CMK (cell line): ENCODE results near the gene TULP3.

Experiments
- DNase-seq: peaks from one replicate; pipeline ENCODE4 v3.0.0-alpha.2; 2010; ENCODE audit warnings: low read depth

Gene TULP3

DNA sequence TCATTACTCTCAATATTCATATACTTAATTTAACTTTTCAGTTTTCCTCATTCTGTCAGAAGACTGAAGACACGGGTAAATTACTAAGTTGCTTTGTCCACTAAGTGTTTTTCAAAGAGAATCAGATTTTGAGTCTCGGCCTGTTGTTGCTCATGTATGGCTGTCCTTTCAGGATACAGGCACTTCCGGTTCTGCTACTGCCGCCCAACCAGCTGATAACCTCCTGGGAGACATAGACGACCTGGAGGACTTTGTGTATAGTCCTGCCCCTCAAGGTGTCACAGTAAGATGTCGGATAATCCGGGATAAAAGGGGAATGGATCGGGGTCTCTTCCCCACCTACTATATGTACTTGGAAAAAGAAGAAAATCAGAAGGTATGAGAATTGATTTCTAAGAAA, 40.2 kb downstream of the TULP3 start:
- no peak for DNase-seq

DNA sequence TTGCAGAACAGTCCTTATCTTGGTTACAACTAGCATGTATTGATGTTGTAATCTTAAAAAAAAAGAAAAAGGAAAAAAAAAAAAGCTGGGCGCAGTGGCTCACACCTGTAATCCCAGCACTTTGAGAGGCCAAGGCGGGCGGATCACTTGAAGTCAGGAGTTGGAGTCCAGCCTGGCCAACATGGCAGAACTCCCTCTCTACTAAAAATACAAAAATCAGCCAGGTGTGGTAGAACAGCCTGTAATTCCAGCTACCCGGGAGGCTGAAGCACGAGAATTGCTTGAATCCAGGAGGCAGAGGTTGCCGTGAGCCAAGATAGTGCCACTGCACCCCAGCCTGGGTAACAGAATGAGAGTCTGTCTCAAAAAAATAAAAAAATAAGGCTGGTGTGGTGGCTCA, 42.9 kb downstream of the TULP3 start:
- no peak for DNase-seq

DNA sequence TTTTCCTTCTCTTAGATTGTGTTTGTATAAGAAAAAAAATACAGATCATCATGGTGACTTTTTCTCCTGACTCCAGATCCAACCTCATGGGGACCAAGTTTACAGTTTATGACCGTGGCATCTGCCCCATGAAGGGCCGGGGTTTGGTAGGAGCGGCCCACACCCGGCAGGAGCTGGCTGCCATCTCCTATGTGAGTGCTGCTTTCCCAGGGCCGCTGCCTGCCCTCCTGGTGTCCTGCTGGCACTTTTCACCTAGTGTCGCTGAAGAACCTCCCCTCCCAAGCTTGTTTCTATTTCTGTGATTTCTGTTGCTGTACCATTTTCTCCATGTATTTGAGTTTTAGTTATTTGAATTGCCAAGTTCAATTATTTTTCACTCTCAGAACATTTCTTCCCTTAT, 43.7 kb downstream of the TULP3 start:
- DNase-seq = no peak

DNA sequence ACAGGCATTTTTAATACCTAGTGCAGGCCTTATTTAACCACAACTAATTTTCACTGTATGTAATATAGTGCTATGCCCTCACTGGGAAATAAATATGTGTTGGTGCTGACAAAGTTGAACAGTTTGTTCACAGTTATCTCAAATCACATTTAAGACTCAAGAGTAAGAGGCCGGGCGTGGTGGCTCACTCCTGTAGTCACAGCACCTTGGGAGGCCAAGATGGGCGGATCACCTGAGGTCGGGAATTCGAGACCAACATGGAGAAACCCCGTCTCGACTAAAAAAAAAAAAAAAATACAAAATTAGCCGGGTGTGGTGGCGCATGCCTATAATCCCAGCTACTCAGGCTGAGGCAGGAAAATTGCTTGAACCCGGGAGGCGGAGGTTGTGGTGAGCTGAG, 45.6 kb downstream of the TULP3 start:
- DNase-seq = no peak

DNA sequence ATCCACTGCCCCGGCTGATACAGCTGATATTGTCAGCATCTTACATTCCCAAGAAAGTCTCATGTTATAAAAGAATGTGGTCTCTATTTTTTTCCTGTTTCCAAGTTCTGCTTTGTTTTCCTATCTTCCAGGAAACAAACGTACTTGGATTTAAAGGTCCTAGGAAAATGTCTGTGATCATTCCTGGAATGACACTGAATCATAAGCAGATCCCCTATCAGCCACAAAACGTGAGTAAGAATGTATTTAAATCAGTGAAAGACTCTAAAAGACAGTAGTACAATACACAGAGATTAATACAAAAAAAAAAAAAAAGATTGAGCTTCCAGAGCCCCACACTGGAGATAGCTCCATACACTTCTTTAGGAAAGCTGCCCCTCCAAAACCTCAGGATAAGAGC, 46.8 kb downstream of the TULP3 start:
- DNase-seq = no peak

DNA sequence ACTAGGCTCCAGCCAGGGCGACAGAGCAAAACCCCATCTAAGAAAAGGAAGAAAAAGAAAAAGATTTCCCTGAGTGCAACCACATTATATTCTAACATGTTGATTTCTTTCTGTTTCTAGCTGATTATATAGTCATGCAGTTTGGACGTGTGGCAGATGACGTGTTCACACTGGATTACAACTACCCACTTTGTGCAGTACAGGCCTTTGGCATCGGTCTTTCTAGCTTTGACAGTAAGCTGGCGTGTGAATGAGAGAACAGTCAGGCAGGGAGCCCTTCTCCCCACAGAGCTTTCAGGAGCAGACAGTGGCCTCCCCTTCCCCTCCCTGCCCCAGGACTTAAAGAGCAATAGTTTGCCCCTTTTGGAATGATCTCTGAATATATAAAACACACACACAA, 48.5 kb downstream of the TULP3 start:
- no peak for DNase-seq

DNA sequence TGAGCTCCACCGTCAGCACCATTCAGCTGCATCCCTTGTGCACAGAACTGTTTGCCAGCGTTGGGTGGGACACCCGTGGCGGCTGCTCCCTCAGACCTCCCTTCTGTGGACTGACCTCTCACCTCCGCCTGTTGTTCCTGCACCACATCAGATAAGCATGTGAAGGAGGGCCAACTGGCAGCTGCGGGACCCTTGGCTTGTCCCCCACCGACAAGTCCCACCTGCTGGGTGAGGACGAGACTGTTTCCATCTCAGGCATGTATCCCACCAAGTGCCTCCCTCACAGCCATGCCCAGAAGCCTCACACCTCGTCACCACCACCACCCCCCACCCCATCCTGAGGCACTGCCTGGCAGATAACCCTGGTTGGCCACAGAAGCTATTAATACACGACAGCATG, 49.9 kb downstream of the TULP3 start:
- DNase-seq = no peak

DNA sequence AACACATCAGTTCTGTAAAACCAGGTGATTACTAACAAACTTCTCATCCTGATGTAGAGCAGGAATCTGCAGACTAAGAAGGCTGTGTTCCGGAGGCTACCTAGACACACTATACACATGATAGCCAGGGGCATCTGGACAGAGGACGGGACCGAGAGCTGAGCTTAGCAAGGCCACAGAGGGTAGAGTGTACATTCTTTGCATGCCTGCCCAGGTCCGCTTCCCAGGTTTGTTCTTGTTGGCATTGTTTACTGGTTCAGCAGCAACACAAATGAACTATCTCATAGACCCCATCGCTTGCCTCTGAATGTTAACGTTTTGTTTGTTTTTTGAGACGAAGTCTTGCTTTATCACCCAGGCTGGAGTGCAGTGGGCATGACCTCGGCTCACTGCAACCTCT, 50.8 kb downstream of the TULP3 start:
- DNase-seq = no peak

DNA sequence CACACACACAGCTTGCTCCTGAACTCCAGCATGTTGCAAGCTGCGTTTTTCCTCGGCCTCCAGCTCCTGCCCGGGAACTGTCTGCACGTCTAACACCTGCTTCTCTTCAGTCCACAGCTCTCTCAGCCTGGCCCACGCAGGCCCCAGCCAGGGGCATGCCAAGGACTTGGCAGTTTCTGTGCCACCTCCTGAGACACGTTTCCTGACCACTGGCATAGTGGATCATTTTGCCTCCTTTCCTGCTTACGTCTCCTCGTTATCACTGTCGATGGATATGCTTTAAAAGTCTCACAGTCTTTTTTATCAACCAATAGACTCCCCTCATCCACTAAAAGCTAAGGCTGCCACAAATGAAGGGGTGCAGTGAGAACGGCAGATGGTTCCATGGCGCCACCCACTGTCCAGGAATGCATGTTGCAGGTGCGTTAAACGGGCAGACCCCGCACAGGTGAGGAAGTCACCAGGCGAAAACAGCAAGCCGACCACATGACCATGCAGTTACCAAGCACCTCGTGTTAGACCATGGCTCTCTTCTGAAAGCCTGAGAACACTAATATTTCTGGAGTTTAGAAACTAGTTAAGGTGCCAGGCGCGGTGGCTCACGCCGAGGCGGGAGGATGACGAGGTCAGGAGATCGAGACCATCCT, 53.8 kb downstream of the TULP3 start:
- no peak for DNase-seq

DNA sequence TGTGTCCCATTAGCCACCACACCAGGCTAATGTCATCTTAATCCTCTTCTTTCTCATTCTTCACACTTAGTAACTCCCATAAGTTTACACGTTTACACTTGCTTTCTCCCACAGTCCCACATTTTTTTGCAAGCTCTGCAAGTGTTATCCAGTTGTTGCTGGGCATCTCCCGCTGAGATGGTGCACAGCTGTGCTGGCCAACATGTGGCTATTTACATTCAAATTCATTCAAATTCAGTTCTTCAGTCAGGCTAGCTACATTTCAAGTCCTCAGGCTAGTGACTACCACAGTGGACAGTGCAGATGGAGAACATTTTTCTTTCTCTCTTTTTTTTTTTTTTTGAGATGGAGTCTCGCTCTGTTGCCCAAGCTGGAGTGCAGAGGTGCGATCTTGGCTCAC, 58.7 kb downstream of the TULP3 start:
- DNase-seq = no peak

DNA sequence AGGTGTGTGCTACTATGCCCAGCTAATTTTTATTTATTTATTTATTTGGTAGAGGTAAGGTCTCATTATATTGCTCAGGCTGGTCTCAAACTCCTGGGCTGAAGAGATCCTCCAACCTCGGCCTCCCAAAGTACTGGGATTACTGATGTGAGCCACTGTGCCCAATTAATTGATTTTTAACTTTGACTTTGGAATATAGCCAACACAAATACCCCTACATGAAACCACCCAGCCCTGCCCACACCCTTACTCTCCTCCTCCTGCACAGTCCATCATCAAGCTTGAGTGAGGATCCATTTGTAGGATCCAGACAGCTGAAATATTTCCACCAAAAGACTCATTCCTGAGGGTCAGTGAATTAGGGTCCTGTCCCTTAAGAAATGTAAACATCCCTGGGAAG, 65.2 kb downstream of the TULP3 start:
- DNase-seq = no peak

DNA sequence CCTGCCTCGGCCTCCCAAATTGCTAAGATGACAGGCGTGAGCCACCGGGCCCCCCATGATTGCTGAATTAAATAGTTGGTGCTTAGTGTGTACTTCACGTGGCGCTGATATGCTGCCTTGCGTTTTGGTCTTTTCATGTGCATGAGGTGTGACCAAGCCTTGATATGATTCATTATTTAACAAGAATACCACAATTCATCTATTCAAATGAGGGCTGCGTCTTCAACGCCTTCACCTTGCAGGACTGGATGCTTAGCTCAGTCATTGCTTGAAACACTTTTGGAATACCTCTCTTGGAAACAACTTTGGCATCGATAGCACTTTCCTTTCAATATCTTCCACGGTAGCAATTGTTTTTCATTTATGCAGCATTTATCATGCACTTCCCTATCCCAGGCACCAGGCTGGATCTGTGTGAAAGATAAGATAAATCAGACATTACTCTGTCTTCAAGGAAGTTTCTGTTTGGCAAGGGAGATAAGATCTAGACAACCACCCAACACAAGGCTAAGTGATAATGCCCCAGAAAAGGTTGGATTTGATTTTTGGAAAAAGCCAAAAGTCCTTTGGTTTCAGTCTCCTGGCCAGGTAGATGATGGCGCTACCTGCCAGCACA, 67.2 kb downstream of the TULP3 start:
- DNase-seq = no peak

DNA sequence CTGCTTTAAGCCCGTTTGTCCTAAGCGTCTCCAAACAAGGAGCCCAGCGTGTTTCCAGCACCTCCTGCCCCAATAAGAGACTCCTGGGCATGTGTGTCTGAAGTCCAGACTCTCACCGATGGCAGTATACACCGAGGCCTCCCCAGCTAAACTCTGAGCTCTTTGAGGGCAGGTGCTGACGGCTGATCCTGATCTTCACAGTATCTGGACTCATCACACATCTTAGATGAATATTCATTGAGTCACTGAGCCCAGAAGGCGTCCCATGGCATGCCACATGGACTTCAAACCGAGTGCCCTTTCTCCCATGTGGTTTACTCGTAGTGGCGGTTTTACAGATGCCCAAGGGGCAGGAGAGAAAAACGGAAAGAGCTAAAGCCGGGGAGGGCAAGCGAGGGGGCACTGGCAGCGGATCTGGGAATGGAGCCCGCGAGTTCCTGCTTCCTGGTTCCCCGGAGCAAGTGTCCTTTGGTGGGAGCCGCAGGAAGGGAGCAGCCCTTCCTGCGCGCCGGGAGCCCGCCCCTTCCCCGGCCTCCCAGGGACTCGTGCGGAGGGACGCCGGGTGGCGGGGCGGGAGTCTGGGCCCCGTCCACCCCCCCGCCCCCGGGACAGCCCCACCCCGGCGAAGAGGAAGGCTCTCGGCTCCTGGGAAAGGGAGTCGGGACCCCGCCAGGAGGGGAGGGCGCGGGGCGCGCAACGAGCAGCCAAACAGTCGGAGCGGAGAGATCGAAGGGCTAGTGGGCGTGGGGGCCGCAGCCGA, 67.9 kb downstream of the TULP3 start:
- peak; percentile 47 for DNase-seq

DNA sequence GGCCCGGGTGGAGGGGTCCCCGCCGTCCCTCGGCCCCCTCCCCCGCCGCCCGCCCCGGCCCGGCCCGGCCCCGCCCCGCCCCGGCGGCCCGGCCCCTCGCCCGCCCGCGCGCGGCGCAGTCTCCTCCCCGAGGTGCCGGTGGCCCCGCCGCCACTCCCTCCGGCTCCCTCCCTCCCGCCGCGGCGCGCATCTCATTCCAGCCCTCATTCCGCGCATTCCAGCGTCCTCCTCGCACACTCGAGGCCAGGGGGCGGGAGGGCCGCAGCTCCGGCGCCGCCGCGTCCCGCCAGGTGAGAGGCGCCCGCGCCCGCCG, 68.5 kb downstream of the TULP3 start, which contains the start of gene TEAD4:
TSS of gene TEAD4 (plus strand) at position 206 of the 313 bp plus-strand sequence.
- no peak for DNase-seq

DNA sequence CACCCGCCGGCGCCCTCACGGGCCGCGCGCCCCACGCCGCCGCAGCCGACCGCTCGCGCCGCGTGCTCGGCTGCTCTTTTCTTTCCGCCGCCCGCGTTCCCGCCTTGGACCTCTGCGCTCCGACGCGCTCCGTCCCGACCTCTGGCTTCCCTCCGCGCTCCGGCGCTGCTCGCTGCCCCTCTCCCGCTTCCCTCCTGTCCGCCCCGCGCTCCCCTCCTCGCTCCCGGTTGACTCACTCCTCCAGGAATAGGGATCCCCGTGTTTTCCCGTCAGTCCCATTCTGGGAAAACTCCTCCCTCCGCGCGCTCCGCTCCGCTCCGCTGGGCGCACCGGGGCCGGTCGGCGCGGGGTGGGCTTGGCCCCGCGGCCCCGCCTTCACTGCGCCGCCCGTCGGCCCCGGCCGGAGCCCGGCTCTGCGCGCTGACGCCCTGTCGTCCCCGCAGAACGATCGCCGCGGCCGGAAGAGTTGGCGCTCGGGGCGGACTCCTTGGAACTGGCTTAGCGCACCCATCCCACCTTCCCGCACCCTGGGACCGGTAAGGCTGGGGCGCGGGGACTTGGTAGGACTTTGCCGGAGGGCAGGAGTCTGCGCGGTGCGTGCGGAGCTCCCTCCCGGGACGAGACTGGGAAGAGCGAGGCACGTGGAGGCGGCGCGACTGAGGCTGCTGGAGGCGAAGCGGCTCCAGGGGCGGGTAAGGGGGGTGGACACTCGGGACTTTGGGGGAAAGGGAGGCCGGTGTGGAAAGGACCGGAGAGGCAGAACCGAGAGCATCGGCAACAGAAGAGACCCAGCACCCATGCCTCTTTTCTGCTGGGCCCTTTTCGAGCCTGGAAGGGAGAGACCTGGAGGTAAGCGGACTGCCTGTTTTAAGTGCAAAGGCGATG, 69.1 kb downstream of the TULP3 start:
- DNase-seq = no peak

DNA sequence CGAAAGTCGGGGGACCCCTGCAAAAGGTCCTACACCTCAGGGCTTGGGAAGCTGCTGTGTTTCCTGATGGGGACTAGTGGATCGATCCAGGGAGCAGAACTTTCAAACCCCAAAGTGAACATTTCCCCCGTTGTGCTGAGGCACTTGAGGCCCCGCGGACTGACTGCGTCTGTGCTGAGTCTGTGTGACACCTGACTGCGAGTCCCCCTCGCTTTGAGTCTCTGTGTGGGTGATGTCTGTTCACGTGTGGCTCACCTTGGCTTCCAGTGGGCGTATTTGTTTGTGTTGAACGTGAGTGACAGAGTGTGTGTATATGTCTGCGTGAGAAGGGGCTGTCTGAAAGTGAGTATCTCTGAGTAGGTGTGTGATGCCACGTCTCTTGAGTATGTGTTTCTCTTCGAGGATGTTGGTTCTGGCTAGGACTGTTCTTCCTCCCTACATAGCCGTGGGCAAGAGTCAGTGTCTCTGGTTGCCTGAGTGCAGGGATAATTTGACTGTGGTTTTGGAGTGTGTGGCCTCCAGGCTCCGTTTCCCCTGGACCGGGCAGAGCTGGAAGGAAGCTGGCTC, 69.8 kb downstream of the TULP3 start:
- DNase-seq = no peak

DNA sequence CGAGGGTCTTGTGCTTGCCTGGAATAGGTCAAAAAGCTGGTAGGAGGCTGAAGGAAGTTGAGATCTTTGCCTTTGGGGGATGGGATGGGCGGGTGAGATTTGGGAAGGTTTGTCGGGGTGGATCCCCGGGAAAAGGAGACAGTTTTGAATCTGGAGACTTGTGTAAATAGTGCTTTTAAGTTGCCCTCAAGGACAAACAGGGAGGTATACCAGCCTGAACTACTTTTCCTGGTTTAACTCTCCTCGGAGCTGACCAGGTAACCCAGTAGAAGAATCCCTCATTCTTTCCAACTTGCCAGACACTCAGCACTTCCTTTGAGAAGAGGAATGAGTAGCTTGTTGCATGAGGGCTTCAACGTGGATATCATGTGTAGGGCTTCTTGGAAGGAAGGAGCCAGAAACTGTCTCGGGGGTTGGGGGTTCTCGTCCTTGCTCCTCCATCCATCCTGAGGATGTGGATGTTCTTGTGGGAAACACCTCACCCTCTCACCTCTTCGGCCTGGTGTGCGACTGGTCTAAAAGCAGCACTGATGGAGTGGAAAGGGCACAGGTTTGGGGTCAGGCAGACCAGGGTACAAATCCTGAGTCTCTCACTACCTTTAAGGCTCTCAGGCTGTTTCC, 70.4 kb downstream of the TULP3 start:
- no peak for DNase-seq

DNA sequence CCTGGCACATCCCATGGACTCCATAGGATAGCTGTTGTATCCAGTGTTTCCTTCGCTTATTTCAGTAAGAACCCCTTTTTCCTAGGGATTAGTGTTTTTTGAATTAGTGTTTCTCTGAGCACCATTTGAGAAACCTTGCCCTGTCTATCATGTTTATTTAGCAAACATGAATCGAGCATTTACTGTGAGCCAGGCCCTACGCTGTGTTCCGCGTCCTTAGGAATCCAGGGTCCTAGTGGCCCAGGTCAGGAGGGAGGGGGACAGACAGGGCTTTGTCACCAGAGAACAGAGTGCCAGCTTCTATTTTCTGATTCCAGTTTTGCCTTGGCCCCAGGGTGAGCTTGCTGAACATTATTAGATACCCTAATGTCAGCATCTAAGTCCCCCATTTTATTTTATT, 71.0 kb downstream of the TULP3 start:
- no peak for DNase-seq

DNA sequence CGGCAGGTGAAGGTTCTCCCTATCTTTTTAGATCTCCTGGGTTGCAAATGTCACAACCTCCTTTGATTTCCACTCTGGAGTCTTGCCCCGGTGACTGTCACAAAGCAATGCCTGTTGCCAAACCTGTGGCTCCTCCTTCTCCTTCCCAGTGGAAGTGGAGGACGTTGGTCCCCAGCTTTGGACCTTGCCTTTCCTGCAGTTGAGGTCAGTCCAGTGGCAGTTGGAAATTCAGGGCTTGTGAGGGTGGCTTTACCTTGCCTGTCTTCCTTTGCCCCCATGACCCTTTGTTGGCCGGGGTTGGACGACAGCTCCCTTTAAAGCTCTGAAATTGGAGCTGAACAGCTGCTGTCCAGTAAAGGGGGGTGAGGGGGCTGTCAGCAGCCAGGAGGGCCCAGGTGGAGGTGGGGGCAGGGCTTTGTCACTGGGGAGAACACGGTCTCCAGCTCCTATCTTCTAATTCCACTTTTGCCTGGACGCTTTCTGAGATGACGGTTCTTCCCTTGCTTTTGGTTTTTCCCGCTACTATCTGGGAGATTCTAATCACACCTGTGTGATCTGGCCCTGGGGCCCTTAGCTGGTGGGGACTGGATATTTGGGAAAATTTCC, 72.6 kb downstream of the TULP3 start:
- DNase-seq = no peak

DNA sequence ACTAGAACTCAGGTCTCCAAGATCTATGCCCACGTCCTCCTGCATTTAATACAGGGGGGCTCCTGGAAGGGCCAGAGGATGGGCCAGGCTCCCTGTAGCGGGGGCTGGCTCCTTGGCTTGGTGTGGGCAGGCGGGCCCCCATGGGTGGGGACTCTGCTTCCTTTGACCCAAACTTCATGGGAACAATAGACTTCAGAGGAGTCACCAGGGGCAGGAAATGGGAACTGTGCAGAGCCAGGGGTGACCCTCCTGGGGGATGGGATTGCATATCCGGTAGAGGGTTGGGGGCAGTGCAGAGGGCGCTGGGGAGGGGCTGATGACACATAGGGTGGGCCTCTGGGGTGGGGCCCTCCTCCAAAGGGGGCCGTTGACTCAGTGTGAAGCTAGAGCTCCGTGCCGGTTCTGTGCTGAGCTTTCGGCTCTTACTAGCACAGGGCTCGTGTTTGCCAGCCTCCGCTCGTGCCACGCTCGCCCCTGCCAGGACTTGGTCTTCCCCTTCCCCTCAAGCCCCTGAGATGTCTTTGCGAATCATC, 73.1 kb downstream of the TULP3 start:
- no peak for DNase-seq

DNA sequence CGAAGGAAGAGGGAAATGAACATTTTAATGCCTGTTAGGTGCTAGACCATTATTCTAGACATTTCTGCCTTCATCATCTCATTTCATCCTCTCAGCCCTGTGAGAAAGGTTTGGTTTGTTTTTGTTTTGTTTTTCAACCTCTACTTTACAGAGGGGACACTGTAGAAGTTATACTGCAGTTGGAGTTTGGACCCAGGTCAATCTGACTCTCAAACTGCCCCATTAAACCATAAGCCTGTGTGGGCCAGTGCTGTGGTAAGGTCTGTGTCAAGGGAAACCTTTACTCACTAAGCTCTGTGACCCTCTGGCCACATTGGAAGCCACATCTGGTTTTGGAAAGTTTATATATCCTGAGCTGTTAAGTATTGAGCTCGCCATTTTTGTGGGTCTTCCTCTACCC, 77.0 kb downstream of the TULP3 start:
- no peak for DNase-seq
